Large intestine (tissue), 3 donors: ENCODE data around the gene ASB10. TPM values are rescaled to one million over a fixed set of nuclear protein-coding genes. Genes with fewer than 3 reads are reported as not detected.

Source experiments
- DNase-seq, 2 donors: peaks; one replicate each; pipeline versions ENCODE4 v3.0.0 to v3.0.0-alpha.2; 2013
- H3K27ac ChIP-seq: one replicate; pipeline ENCODE4 v1.5.1; 2013; ENCODE audit warnings: low read length
- H3K27me3 ChIP-seq: 2 replicates; pipeline ENCODE4 v1.6.1; 2013; ENCODE audit warnings: low read length; ENCODE audit not compliant: control insufficient read depth, insufficient read depth
- H3K36me3 ChIP-seq: 2 replicates; pipeline ENCODE4 v1.6.1; 2013; ENCODE audit warnings: low read length; ENCODE audit not compliant: control insufficient read depth, insufficient read depth
- H3K4me1 ChIP-seq: one replicate; pipeline ENCODE4 v1.6.1; 2013; ENCODE audit warnings: low read length; ENCODE audit not compliant: control insufficient read depth, insufficient read depth
- H3K4me3 ChIP-seq: one replicate; pipeline ENCODE4 v1.5.1; 2013; ENCODE audit warnings: low read length
- H3K9me3 ChIP-seq: one replicate; pipeline ENCODE4 v1.6.1; 2013; ENCODE audit warnings: mild to moderate bottlenecking, low read depth, low read length, moderate library complexity; ENCODE audit not compliant: control insufficient read depth
- WGBS: methylation state at CpG from one replicate; pipeline ENCODE4 v1.1.5; 2013; ENCODE audit warnings: low lambda C conversion rate; ENCODE audit not compliant: insufficient coverage; 5-methylcytosine and 5-hydroxymethylcytosine counted together
- polyA plus RNA-seq: library from polyadenylated mRNA; unstranded; fragments of 120-200 nt; gene quantifications from one replicate; pipeline ENCODE4 v1.2.1, GENCODE V29; 2013

Gene ASB10
- polyA plus RNA-seq, 1 donor: not detected

- 83% methylated on average over 1 of the region's 17 CpGs for WGBS
- Histone ChIP-seq H3K9me3 (no peaks in the 10 kb centered on the region), H3K4me3 (no peak within 1 kb of the TSS), H3K27ac (no peak within 1 kb of the TSS), H3K36me3 (peaks cover 26% of the 10 kb centered on the region), H3K27me3 (peaks cover 7% of the 10 kb centered on the region), H3K4me1 (no peaks in the 10 kb centered on the region)
- no peak for DNase-seq
These were observed 23.2 kb upstream of the ASB10 start, which contains the start of gene H2BK1 for GRCh38 chr7:151210087-151210854. Gene H2BK1 (minus strand): TSS chr7:151210488. CDS start chr7:151210318, 170 bp downstream.

- Histone ChIP-seq H3K36me3 (peaks cover 19% of the 10 kb centered on the region), H3K27me3 (peaks cover 14% of the 10 kb centered on the region), H3K4me1 (no peaks in the 10 kb centered on the region), H3K27ac (no peak overlapping the region), H3K9me3 (no peaks in the 10 kb centered on the region), H3K4me3 (no peak overlapping the region)
- WGBS: no CpG with 5 or more reads among the region's 6 CpGs
- no peak for DNase-seq
These were observed 22.5 kb upstream of the ASB10 start for GRCh38 chr7:151209588-151209987.

GRCh38 chr7:151208253-151208862, 21.3 kb upstream of the ASB10 start:
- no CpG with 5 or more reads among the region's 9 CpGs for WGBS
- Histone ChIP-seq H3K36me3 (peaks cover 10% of the 10 kb centered on the region), H3K4me3 (no peak overlapping the region), H3K27ac (no peak overlapping the region), H3K4me1 (no peaks in the 10 kb centered on the region), H3K9me3 (no peaks in the 10 kb centered on the region), H3K27me3 (peaks cover 24% of the 10 kb centered on the region)
- no peak for DNase-seq

- H3K27me3 ChIP-seq: peaks cover 28% of the 10 kb centered on the region
- H3K4me1 ChIP-seq: no peaks in the 10 kb centered on the region
- DNase-seq: no peak
- no peaks in the 10 kb centered on the region for H3K9me3 ChIP-seq
- no peak overlapping the region for H3K27ac ChIP-seq
- no CpG with 5 or more reads among the region's 12 CpGs for WGBS
- H3K36me3 ChIP-seq: peaks cover 5% of the 10 kb centered on the region
- no peak overlapping the region for H3K4me3 ChIP-seq
These were observed 20.8 kb upstream of the ASB10 start for GRCh38 chr7:151207804-151208203.

- H3K36me3 ChIP-seq: peaks cover under 1% of the 10 kb centered on the region
- no peak overlapping the region for H3K27ac ChIP-seq
- WGBS: 100% methylated on average over 1 of the region's 9 CpGs
- H3K4me1 ChIP-seq: no peaks in the 10 kb centered on the region
- no peaks in the 10 kb centered on the region for H3K9me3 ChIP-seq
- H3K4me3 ChIP-seq: no peak overlapping the region
- no peak for DNase-seq
- peaks cover 30% of the 10 kb centered on the region for H3K27me3 ChIP-seq
These were observed 20.3 kb upstream of the ASB10 start for GRCh38 chr7:151207315-151207714.

GRCh38 chr7:151206914-151207313, 19.9 kb upstream of the ASB10 start:
- WGBS: no CpG with 5 or more reads among the region's 9 CpGs
- Histone ChIP-seq H3K36me3 (no peaks in the 10 kb centered on the region), H3K27ac (no peak overlapping the region), H3K4me1 (no peaks in the 10 kb centered on the region), H3K27me3 (peaks cover 30% of the 10 kb centered on the region), H3K4me3 (no peak overlapping the region), H3K9me3 (no peaks in the 10 kb centered on the region)
- DNase-seq: peak in 1 of 2 donors; percentile 9

GRCh38 chr7:151205730-151206129, 18.7 kb upstream of the ASB10 start:
- peaks cover 32% of the 10 kb centered on the region for H3K27me3 ChIP-seq
- no peak overlapping the region for H3K4me3 ChIP-seq
- H3K4me1 ChIP-seq: no peaks in the 10 kb centered on the region
- no peak overlapping the region for H3K27ac ChIP-seq
- no peaks in the 10 kb centered on the region for H3K9me3 ChIP-seq
- DNase-seq: no peak
- no peaks in the 10 kb centered on the region for H3K36me3 ChIP-seq
- WGBS: no CpG with 5 or more reads among the region's 6 CpGs

GRCh38 chr7:151204383-151205032, 17.5 kb upstream of the ASB10 start:
- no peaks in the 10 kb centered on the region for H3K4me1 ChIP-seq
- H3K4me3 ChIP-seq: no peak overlapping the region
- no peaks in the 10 kb centered on the region for H3K36me3 ChIP-seq
- H3K27ac ChIP-seq: no peak overlapping the region
- DNase-seq: no peak
- WGBS: no CpG with 5 or more reads among the region's 48 CpGs
- H3K27me3 ChIP-seq: peaks cover 34% of the 10 kb centered on the region
- H3K9me3 ChIP-seq: no peaks in the 10 kb centered on the region

GRCh38 chr7:151202836-151203235, 15.8 kb upstream of the ASB10 start:
- Histone ChIP-seq H3K27ac (no peak overlapping the region), H3K36me3 (no peaks in the 10 kb centered on the region), H3K4me1 (no peaks in the 10 kb centered on the region), H3K9me3 (no peaks in the 10 kb centered on the region), H3K27me3 (peaks cover 36% of the 10 kb centered on the region), H3K4me3 (no peak overlapping the region)
- WGBS: no CpG with 5 or more reads among the region's 9 CpGs
- no peak for DNase-seq

- Histone ChIP-seq H3K36me3 (no peaks in the 10 kb centered on the region), H3K4me3 (no peak overlapping the region), H3K9me3 (no peaks in the 10 kb centered on the region), H3K4me1 (no peaks in the 10 kb centered on the region), H3K27ac (no peak overlapping the region), H3K27me3 (peaks cover 39% of the 10 kb centered on the region)
- no peak for DNase-seq
- WGBS: no CpG with 5 or more reads among the region's 4 CpGs
These were observed 14.7 kb upstream of the ASB10 start for GRCh38 chr7:151201751-151202150.
